SK-N-SH (cell line): ENCODE measurements around the gene C14orf132. TPM values are rescaled to one million over a fixed set of nuclear protein-coding genes. Genes with fewer than 3 reads are reported as not detected.

Experiments used
- CTCF ChIA-PET: fragments of 300-600, 350-600 bp; formaldehyde crosslinking; extraction: SDS; loops from one replicate; lab custom pipeline; 2021; lab: Yijun Ruan, JAX
- POLR2A ChIA-PET: fragments of 350-600 bp; sonication (Branson Sonifier 250); formaldehyde crosslinking; extraction: SDS; loops from one replicate; lab custom pipeline; 2020; ENCODE audit warnings: antibody characterized with exemption, inconsistent platforms; lab: Yijun Ruan, JAX
- DNase-seq: peaks from one replicate; pipeline ENCODE4 v3.0.0; 2012
- H2AFZ ChIP-seq: fragments of 200-600 bp; sonication (generic); 2 replicates; pipeline ENCODE4 v1.8.1; 2016; ENCODE audit warnings: antibody characterized with exemption, mild to moderate bottlenecking, low read depth
- H3F3A ChIP-seq: fragments of 200-600 bp; sonication (generic); replicated peaks from 2 replicates; pipeline ENCODE3; 2016; ENCODE audit warnings: antibody characterized with exemption, mild to moderate bottlenecking; ENCODE audit not compliant: insufficient read depth
- H3K27ac ChIP-seq, 2 experiments: fragments of 200-500 bp in 1 of 2; fragments of 200-600 bp in 1 of 2; sonication (Bioruptor generic) in 1 of 2; sonication (generic), shearing (Covaris generic) in 1 of 2; 2 replicates each; pipeline versions ENCODE4 v1.5.1 to v1.6.1; 2014 to 2016; ENCODE audit warnings: low read depth in 2 of 2, inconsistent platforms in 1 of 2, low read length in 1 of 2, mild to moderate bottlenecking in 1 of 2, mixed read lengths in 1 of 2
- H3K27me3 ChIP-seq: fragments of 200-600 bp; sonication (generic), shearing (Covaris generic); 2 replicates; pipeline ENCODE4 v1.6.1; 2016; ENCODE audit warnings: mixed run types; ENCODE audit not compliant: insufficient read depth
- H3K36me3 ChIP-seq, 2 experiments: fragments of 200-500 bp in 1 of 2; fragments of 200-600 bp in 1 of 2; sonication (Bioruptor generic) in 1 of 2; sonication (generic) in 1 of 2; replicated peaks in 1 of 2; 2 replicates each; pipeline versions ENCODE3 to v1.5.1; 2014 to 2016; ENCODE audit warnings: low read length in 1 of 2, mild to moderate bottlenecking in 1 of 2; ENCODE audit not compliant: insufficient read depth in 2 of 2, control insufficient read depth in 1 of 2
- H3K4me1 ChIP-seq, 2 experiments: fragments of 200-500 bp in 1 of 2; fragments of 200-600 bp in 1 of 2; sonication (Bioruptor generic) in 1 of 2; sonication (generic), shearing (Covaris generic) in 1 of 2; 2 replicates each; pipeline versions ENCODE4 v1.5.1 to v1.6.1; 2014 to 2016; ENCODE audit warnings: low read depth in 1 of 2, low read length in 1 of 2, mixed run types in 1 of 2; ENCODE audit not compliant: insufficient read depth in 2 of 2, control insufficient read depth in 1 of 2
- H3K4me2 ChIP-seq: fragments of 200-600 bp; sonication (generic), shearing (Covaris generic); 2 replicates; pipeline ENCODE4 v1.6.1; 2017; ENCODE audit warnings: mixed run types
- H3K4me3 ChIP-seq, 2 experiments: fragments of 200-500 bp in 1 of 2; fragments of 200-600 bp in 1 of 2; sonication (Bioruptor generic) in 1 of 2; sonication (generic), shearing (Covaris generic) in 1 of 2; 2 replicates each; pipeline versions ENCODE4 v1.5.1 to v1.8.1; 2014 to 2016; ENCODE audit warnings: low read depth in 2 of 2, inconsistent platforms in 1 of 2, low read length in 1 of 2, mild to moderate bottlenecking in 1 of 2, mixed read lengths in 1 of 2, moderate library complexity in 1 of 2
- H3K79me2 ChIP-seq: fragments of 200-600 bp; sonication (generic); 2 replicates; pipeline ENCODE4 v1.8.1; 2017; ENCODE audit warnings: mild to moderate bottlenecking; ENCODE audit not compliant: insufficient read depth
- H3K9ac ChIP-seq: fragments of 200-600 bp; sonication (generic); 2 replicates; pipeline ENCODE4 v1.6.1; 2017; ENCODE audit warnings: mixed run types
- H3K9me2 ChIP-seq: fragments of 200-600 bp; sonication (generic); 2 replicates; pipeline ENCODE4 v1.6.1; 2017; ENCODE audit warnings: mixed run types
- H3K9me3 ChIP-seq: fragments of 200-600 bp; sonication (generic); 2 replicates; pipeline ENCODE4 v1.6.1; 2017; ENCODE audit warnings: mixed run types, mild to moderate bottlenecking, moderate library complexity
- H4K20me1 ChIP-seq: fragments of 200-600 bp; sonication (generic); 2 replicates; pipeline ENCODE4 v1.6.1; 2017; ENCODE audit warnings: mild to moderate bottlenecking, mixed run types; ENCODE audit not compliant: insufficient read depth
- ELF1 ChIP-seq: IDR thresholded peaks from 2 replicates; pipeline ENCODE4 v1.4.0; 2012
- EP300 ChIP-seq, 2 experiments: IDR thresholded peaks; 2 replicates each; pipeline versions ENCODE4 v1.4.0 to v1.6.1; 2012; ENCODE audit warnings: borderline replicate concordance in 1 of 2, low read depth in 1 of 2, low read length in 1 of 2
- EZH2phosphoT487 ChIP-seq: fragments of 200-600 bp; sonication (generic); IDR thresholded peaks from 2 replicates; pipeline ENCODE4 v1.6.1; 2017; ENCODE audit warnings: low read depth, mixed run types, mild to moderate bottlenecking, antibody characterized with exemption, moderate library complexity, borderline replicate concordance
- FOSL2 ChIP-seq: IDR thresholded peaks from 2 replicates; pipeline ENCODE4 v1.4.0; 2012; ENCODE audit warnings: low read depth, mild to moderate bottlenecking, moderate library complexity, borderline replicate concordance
- FOXJ3 ChIP-seq: sonication (generic); formaldehyde crosslinking; IDR thresholded peaks from 2 replicates; pipeline ENCODE4 v1.5.1; 2020; ENCODE audit warnings: mild to moderate bottlenecking, missing genetic modification reagents
- GATA2 ChIP-seq: sonication (generic); formaldehyde crosslinking; IDR thresholded peaks from 2 replicates; pipeline ENCODE4 v1.5.0; 2020; ENCODE audit warnings: mild to moderate bottlenecking, missing genetic modification reagents
- IRF3 ChIP-seq: fragments of 150-350 bp; IDR thresholded peaks from 2 replicates; pipeline ENCODE4 v1.6.1; 2016; ENCODE audit warnings: mild to moderate bottlenecking, low read depth, low read length
- JUND ChIP-seq: IDR thresholded peaks from 2 replicates; pipeline ENCODE4 v1.4.0; 2012
- MEF2A ChIP-seq: IDR thresholded peaks from 2 replicates; pipeline ENCODE4 v1.4.0; 2012; ENCODE audit warnings: low read depth, borderline replicate concordance
- NFIC ChIP-seq: IDR thresholded peaks from 2 replicates; pipeline ENCODE4 v1.4.0; 2012; ENCODE audit warnings: borderline replicate concordance
- NRF1 ChIP-seq: IDR thresholded peaks from 2 replicates; pipeline ENCODE4 v1.6.1; 2012; ENCODE audit warnings: low read depth, mild to moderate bottlenecking, low read length
- RAD21 ChIP-seq: IDR thresholded peaks from 2 replicates; pipeline ENCODE4 v1.6.1; 2012; ENCODE audit warnings: mild to moderate bottlenecking, low read length
- SMC3 ChIP-seq: IDR thresholded peaks from 2 replicates; pipeline ENCODE4 v1.6.1; 2012; ENCODE audit warnings: low read depth, low read length, improper control_type of control experiment
- TAF1 ChIP-seq: IDR thresholded peaks from 2 replicates; pipeline ENCODE4 v1.6.1; 2012; ENCODE audit warnings: low read depth, mild to moderate bottlenecking, low read length, moderate library complexity, borderline replicate concordance
- TEAD4 ChIP-seq: IDR thresholded peaks from 2 replicates; pipeline ENCODE4 v1.4.0; 2012; ENCODE audit warnings: mild to moderate bottlenecking, borderline replicate concordance; ENCODE audit not compliant: insufficient read depth
- USF1 ChIP-seq: IDR thresholded peaks from 2 replicates; pipeline ENCODE4 v1.4.0; 2012; ENCODE audit warnings: low read depth, borderline replicate concordance
- USF2 ChIP-seq: fragments of 150-350 bp; IDR thresholded peaks from 2 replicates; pipeline ENCODE4 v1.6.1; 2017; ENCODE audit warnings: antibody characterized with exemption, low read length, low read depth, borderline replicate concordance
- YY1 ChIP-seq: IDR thresholded peaks from 2 replicates; pipeline ENCODE4 v1.4.0; 2012; ENCODE audit warnings: low read depth, mild to moderate bottlenecking
- ZBTB33 ChIP-seq: IDR thresholded peaks from 2 replicates; pipeline ENCODE4 v1.4.0; 2012; ENCODE audit warnings: low read depth, borderline replicate concordance
- WGBS: methylation state at CpG from one replicate; pipeline ENCODE4 v1.1.6; 2017; ENCODE audit warnings: low lambda C conversion rate; 5-methylcytosine and 5-hydroxymethylcytosine counted together
- polyA plus RNA-seq, 3 experiments: library from polyadenylated mRNA; depleted of rRNA; stranded (reverse); fragments of >200 nt; gene quantifications; 2 replicates each; pipeline ENCODE4 v1.2.3, GENCODE V29; 2012

C14orf132 gene
- polyA plus RNA-seq, 1 of the 3 experiments (the other 2 are of a cell fraction) = 5.5 TPM

GRCh38 chr14:96017882-96018281, 21.3 kb upstream of the C14orf132 start:
- Histone ChIP-seq H3K36me3 (no peaks in the 10 kb centered on the region), H3K9me3 (no peaks in the 10 kb centered on the region), H4K20me1 (no peaks in the 10 kb centered on the region), H3K4me3 (no peak overlapping the region), H3K4me1 (peaks cover 0 to 2% of the 10 kb centered on the region in 2 experiments; a peak in 1 of 4 replicates), H3K27me3 (peaks cover 9% of the 10 kb centered on the region; the same call in 1 of the 2 replicates), H3K9me2 (no peaks in the 10 kb centered on the region), H3K4me2 (no peak overlapping the region), H3K9ac (no peak overlapping the region), H3K79me2 (no peaks in the 10 kb centered on the region), H2AFZ (no peak overlapping the region), H3K27ac (no peak overlapping the region), H3F3A (no peaks in the 10 kb centered on the region)
- CTCF ChIA-PET = interaction anchor here (0.9 to 1.7 kb wide), 3 partner anchors 24 to 455 kb away, joined by 3 to 6 read pairs (median 4); no protein-coding TSS in a partner anchor
- WGBS = 49% methylated on average over 2 of the region's 2 CpGs
- POLR2A ChIA-PET = no interaction called here
- TF ChIP-seq EP300 (IDR thresholded peaks at IDR 0.05; ENCODE audit: borderline replicate concordance in 1 of 2, low read depth in 1 of 2, low read length in 1 of 2) = no peak
- TF ChIP-seq IRF3 = no peak
- no peak for TF ChIP-seq TEAD4
- no peak for TF ChIP-seq FOSL2
- no peak for TF ChIP-seq RAD21
- TF ChIP-seq USF2 = no peak
- no peak for TF ChIP-seq TAF1
- TF ChIP-seq USF1 = no peak
- no peak for TF ChIP-seq JUND
- no peak for TF ChIP-seq YY1
- TF ChIP-seq NRF1 = no peak
- TF ChIP-seq ZBTB33 = no peak
- TF ChIP-seq GATA2 (CRISPR knock-in tag) = no peak
- TF ChIP-seq EZH2phosphoT487 = no peak
- TF ChIP-seq NFIC = no peak
- no peak for TF ChIP-seq MEF2A
- TF ChIP-seq ELF1 = no peak
- TF ChIP-seq SMC3 = no peak
- TF ChIP-seq FOXJ3 (CRISPR knock-in tag) = no peak
- DNase-seq = no peak
